DMS153 treated with DMSO at 0.1 percent for 48 hours (cell line): ENCODE results near the gene TSHZ2.
A peak's percentile ranks its signal among the peaks of the same experiment; 100 is the strongest.

ENCODE experiments used
- DNase-seq: peaks from one replicate; lab custom pipeline; 2025; ENCODE audit not compliant: unreplicated experiment; lab: John Stamatoyannopoulos, UW

The TSHZ2 gene, protein sequence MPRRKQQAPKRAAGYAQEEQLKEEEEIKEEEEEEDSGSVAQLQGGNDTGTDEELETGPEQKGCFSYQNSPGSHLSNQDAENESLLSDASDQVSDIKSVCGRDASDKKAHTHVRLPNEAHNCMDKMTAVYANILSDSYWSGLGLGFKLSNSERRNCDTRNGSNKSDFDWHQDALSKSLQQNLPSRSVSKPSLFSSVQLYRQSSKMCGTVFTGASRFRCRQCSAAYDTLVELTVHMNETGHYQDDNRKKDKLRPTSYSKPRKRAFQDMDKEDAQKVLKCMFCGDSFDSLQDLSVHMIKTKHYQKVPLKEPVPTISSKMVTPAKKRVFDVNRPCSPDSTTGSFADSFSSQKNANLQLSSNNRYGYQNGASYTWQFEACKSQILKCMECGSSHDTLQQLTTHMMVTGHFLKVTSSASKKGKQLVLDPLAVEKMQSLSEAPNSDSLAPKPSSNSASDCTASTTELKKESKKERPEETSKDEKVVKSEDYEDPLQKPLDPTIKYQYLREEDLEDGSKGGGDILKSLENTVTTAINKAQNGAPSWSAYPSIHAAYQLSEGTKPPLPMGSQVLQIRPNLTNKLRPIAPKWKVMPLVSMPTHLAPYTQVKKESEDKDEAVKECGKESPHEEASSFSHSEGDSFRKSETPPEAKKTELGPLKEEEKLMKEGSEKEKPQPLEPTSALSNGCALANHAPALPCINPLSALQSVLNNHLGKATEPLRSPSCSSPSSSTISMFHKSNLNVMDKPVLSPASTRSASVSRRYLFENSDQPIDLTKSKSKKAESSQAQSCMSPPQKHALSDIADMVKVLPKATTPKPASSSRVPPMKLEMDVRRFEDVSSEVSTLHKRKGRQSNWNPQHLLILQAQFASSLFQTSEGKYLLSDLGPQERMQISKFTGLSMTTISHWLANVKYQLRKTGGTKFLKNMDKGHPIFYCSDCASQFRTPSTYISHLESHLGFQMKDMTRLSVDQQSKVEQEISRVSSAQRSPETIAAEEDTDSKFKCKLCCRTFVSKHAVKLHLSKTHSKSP (N-terminal part only)

DNA sequence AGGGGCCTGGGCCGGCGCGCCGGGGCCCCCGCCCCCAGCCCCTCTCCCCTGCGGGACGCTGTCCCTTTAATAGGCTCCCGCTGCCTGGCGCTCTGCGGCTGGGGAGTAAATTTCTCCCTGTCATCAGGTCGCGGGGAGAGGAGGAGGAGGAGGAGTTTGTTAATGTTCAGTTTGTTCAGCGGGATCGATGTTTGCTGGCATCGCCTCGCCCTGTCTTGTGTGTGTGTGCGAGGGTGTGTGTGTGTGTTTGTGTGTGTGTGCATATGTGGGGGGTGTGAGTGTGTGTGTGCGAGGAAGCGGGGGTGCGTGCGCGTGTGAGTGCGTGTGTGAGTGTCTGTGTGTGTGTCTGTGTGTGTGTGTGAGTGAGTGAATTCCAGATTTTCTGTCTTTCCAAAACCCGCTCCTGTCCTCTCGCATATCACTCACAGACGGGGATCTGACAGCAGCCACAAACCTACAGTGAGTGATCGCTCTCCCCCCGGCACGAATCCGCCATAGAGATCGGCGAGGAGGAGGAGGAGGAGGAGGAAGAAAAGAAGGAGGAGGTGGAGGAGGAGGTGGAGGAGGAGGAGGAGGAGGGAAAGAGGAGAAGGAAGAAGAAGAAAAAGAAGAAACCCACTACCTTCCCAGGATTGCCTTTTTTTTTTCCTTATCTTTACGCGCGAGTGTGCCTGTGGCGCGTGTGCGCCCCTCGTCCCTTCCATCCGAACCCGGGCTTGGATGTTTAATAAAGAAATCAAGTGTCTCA, at the start of gene TSHZ2:
Gene TSHZ2 (plus strand): TSS at position 169 of the 748 bp plus-strand sequence. CDS start 936 bp downstream, outside the sequence.
- DNase-seq: peak; percentile 36

DNA sequence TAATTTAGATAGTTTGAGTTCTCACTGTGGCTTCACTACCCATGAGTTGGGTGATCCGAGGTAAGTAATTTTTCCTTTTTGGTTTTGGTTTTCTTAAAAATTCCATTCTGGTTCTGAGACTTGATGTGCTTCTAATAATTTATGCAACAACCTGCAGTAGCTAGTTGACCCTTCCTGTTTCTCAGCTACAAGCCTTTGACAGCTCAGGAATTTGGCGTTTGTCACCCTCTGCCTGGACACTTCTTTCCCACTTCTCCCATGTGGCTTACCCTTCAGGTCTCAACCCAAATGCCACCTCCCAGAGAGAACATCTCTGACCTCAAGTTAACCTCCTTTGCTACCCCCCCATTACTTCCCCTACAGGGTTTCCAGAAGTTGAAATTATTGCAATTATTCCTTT, 49.7 kb upstream of the TSHZ2 start:
- no peak for DNase-seq

DNA sequence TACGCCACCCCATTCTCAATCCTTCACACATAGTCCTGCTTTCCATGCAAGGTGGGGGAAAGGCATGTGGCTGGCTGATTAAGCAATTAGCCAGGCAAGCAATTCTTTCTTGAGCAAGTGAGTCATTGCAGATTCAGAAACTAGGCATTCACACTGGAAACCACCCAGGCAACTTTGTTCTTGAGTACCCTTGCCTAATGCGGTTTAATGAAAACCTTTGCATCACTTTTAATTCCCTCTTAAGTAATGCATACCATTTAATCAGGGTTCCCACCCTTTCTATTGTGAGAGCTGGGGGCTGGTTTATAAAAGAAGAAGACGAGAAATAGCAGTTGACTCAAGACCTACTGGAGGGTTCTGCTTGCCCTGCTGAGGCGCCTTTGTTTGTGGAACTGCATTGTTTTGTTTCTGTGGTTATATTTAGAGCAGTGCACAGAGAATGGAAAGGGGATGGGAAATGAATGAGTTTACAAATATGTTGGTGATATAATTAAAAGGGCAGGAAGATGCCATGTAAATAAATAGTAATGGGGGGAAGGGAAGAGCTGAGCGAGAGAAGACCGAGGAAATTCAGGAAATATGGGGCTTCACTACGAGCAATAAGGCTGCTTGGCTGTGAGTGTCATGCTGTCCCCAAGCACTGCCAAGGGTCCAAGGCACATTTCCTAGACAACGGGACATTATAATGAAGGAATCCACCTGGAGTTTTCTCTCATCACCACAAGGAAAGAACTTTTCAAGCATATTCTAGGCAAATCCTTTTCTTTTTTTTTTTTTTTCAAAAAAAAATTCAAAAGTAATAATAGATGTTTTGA, 48.8 kb upstream of the TSHZ2 start:
- DNase-seq: no peak

- no peak for DNase-seq
Measured at GRCh38 chr20:52924411-52925271, 47.5 kb upstream of the TSHZ2 start.

DNA sequence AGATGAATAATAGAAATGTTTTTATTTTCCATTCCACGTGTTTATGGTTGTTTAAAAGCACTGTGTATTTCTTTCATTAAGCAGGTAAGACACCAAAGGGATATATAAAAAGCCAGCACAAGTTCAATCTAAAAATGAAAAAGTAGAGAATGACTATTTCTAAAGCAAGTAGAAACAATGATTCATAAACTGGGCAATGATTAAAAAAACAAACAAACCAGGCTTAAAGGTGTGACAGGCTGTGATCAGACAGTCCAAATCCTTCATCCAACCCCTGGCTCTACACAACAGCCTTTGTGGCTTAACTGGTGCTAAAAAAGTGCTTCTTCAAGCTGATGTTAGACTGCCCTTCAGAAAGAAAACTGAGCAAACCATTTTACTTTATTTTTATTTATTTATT, 45.7 kb upstream of the TSHZ2 start:
- DNase-seq: no peak

DNA sequence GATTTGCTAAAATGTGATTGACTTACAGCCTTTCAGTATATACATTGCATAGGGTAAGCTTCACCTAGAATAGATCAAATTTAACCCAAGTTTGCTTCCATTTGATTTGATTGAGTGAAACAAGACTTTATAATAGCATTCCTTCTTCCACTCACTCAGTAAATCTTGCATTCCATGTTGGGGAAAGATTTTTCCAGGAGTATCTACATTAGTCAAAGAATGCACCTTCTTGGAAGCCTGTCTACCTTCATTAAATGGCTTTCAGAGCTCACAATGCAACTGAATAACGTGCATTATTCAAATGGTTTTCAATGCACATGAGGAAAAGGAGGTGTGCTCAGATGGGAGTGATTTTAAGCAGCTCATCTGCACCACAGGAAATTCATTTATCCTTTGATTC, 38.3 kb upstream of the TSHZ2 start:
- no peak for DNase-seq

DNA sequence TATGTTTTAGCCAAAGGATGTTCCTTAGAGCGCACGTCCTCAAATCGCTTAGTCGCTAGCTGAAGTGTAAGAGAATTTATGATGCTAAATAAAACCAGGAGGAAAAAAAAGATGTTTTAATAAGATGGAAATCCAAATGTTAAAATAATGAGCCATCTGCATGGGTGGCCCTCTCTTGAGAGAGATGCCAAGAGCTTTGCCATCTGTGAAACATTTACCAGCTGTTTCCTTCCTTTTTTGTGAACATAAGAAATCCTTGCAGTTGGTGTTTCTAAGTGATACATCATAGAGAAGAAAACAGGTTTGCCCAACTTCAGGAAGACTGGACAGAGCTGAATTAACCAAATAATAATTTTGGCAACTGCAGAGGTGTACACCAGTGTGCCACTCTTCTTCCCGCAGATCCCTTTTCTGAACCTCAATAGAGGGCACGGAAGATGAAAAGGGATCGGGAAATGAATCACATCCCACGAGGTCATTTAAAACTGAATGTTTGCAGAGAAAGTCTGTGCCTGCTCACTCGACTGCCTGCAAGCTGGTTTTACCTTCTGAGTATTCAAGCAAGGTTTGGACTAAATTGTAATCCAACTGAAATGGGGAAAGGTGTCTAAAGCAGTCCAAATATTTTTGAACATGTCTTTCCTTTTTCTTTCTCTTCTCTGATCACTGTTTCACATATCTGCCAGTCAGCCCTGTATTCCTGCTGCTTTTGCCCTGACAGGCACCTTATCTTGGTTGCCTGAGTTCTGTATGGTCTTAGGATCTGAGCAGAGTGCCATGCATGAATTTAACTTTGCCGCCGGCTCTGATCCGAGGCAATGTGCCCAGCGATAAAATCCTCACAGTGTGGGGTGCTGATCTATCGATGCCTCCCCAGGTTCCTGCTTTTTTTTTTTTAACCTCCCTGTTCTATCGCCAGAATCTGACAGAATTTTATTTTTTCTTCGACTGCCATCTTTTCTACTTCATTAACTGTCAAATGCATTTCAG, 35.5 kb upstream of the TSHZ2 start:
- DNase-seq: no peak

DNA sequence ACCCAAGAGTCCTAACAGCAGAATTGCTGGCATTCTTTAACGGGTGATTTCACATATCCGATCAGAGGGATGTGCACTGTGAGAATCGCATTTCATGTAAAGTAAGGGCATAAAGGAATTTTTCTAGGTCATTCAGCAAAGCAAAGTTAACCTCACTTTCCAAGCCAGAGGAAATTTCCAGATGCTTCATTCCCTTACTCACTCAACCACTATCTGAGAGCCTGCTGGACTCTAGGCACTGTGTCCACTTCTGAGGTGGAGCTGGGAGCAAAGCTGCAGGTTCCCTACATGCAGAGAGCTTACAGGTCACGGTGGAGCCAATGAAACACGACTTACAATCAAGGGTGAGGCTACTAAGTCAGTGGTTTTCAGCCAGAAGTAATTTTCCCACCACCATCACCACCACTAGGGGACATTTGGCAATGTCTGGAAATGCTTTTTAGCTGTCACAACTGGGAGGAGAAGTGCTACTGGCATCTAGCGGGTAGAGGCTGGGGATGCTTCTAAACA, 34.5 kb upstream of the TSHZ2 start:
- no peak for DNase-seq

GRCh38 chr20:52939141-52939540, 33.0 kb upstream of the TSHZ2 start:
- DNase-seq: no peak

GRCh38 chr20:52941808-52942207, 30.4 kb upstream of the TSHZ2 start:
- DNase-seq: no peak

DNA sequence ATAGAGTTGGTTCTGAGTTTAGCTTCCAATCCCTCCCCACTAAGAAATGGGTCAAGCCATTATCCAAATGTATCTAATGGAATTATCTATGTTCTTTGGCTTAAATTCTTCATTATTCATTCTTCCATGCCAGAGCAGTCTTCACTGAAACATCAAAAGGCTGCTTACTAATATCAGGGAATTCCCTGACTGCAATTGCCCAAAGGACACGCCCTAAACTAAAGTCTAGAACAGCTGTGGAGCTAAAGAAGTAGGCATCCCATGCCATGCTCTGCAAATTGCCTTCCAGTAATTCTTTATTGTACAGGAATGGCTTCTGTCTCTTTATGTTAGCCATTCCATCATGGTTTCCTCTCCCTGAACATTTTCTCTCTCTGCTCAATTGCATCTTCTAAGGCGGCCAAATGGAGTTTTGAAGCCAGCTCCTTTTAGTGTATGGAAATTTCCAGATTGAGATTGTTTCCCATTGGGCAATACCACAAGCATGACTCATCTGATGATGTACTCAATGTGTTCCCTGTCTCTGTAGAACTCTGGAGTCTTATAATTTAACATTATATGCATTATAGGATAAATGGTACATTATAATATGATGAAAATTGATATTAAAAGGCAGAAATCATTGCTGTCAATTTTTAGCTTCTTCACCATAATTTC, 28.8 kb upstream of the TSHZ2 start:
- no peak for DNase-seq

DNA sequence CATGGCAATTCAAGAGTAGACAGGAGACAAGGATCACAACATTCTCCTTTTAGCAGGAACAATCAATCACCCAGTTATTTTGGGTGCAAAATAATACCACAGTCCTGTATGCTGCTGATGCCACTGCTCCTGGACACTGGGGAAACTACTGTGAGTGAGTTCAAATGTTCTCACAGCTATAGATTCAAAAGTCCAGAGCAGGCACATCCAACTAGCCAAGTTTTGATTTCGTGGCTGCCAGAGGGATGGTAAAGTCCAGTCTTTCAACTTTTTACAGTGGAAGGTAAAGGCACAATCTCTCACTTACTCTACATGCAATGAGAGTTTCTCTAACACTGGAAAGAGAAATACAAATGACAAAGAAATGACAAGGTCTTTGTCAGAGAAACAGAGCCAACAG, 26.9 kb upstream of the TSHZ2 start:
- DNase-seq: no peak

GRCh38 chr20:52945862-52946522, 26.2 kb upstream of the TSHZ2 start:
- no peak for DNase-seq

DNA sequence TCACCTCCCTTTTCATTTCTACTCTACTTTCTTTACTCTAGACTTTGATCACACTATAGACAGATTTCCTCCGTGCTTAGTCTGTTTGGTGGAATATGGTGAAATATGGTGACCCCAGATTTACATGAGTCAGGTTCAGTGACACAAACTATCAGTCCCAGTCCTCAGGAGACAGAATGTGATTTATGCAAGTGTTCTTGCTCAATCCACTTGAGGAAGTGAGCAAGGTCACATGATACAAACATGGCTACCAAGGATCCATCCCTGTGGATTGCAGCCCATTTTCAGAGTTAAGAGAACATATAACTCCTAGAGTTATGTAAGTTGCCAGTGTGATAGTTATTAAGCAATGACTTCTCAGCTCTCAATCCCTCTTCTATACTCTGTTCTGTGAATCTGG, 23.7 kb upstream of the TSHZ2 start:
- DNase-seq: no peak

DNA sequence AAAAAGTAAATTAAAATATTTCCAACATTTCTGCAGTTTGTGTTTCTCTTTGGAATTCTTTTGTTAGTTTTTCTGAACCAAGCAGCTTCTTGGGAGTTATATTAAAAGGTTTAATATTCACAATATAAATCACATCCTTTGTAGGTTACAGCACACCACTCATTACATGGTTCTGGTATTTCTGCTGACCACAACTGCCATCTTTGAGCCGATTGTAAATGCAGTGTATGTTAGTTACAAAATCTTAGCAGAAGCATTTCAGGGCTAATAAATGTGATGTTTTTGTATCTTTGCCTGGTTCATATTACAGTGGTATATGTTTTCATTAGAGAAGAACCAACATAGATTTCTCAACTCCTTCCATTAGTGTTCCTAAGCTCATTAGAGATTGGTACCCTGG, 19.1 kb upstream of the TSHZ2 start:
- no peak for DNase-seq

DNA sequence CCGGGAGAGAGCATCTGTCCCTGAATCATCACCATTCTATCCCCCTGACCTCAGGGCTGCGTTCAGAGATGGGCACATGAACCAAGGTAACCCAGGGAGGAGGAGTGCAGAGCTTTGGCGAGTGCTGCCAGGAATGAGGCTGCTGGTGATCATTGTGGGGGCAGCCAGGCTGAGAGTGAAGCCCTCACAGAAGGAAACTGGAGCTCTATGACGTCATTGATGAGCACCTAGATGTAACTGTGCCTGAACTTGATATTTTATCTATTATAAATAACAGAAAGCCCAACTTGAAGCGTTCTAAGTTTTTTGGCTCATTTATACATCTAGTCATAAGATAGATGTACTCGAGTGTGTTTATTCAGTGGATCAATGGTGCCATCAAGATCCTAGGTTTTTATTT, 17.3 kb upstream of the TSHZ2 start:
- no peak for DNase-seq

DNA sequence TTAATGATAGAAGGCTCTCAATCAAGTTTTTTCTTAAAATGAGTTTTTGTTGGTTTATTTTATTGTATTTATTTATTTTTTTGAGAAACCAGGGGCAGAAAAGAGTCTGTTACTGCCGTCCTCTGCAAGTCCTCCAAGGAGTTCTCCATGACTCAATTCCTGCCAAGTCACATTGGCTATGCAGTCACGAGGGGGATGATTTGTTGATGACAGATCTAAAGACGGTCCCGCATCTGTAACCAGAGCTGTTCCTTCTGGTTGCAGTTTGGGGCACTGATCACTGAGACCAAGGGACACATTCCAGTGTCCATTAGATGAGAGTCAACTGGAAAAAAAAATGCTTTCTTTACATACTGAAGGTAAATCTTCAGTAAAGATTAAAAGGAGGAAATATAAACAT, 13.9 kb upstream of the TSHZ2 start:
- no peak for DNase-seq
